HG02885 (cell line): ENCODE data around the gene ARF4.
"Not testable (repeated sequence)": the region's sequence is repeated elsewhere in the genome, so short reads cannot be mapped to it uniquely, and the experiment has no call there.

Experiments
- ATAC-seq: cut with Tn5 transposase; IDR thresholded peaks from one replicate; pipeline ENCODE4 v1.9.1; 2021; ENCODE audit warnings: mild to moderate bottlenecking; ENCODE audit not compliant: unreplicated experiment, poor library complexity

The ARF4 gene

GRCh38 chr3:57597127-57597923, at the start of gene ARF4:
Gene ARF4, minus strand, starts transcription at chr3:57597344. Its CDS starts 204 bp downstream, at chr3:57597140.
- peak; percentile 94 for ATAC-seq

- ATAC-seq: no peak
Observed at GRCh38 chr3:57646723-57647122, 49.6 kb upstream of the ARF4 start.

GRCh38 chr3:57644740-57645139, 47.6 kb upstream of the ARF4 start:
- ATAC-seq: no peak

- no peak for ATAC-seq
Observed at GRCh38 chr3:57637391-57637790, 40.2 kb upstream of the ARF4 start.

- ATAC-seq: not testable (repeated sequence)
Observed at GRCh38 chr3:57634259-57634658, 37.1 kb upstream of the ARF4 start.

- no peak for ATAC-seq
Observed at GRCh38 chr3:57627976-57628375, 30.8 kb upstream of the ARF4 start.

GRCh38 chr3:57624801-57625200, 27.7 kb upstream of the ARF4 start:
- ATAC-seq: no peak

GRCh38 chr3:57622362-57622761, 25.2 kb upstream of the ARF4 start:
- ATAC-seq: no peak

GRCh38 chr3:57617739-57618138, 20.6 kb upstream of the ARF4 start:
- no peak for ATAC-seq

- no peak for ATAC-seq
Observed at GRCh38 chr3:57616233-57616632, 19.1 kb upstream of the ARF4 start.

GRCh38 chr3:57611870-57612269, 14.7 kb upstream of the ARF4 start:
- not testable (repeated sequence) for ATAC-seq

- ATAC-seq: no peak
Observed at GRCh38 chr3:57605683-57606082, 8.5 kb upstream of the ARF4 start.

GRCh38 chr3:57604971-57605370, 7.8 kb upstream of the ARF4 start:
- no peak for ATAC-seq

- ATAC-seq: no peak
Observed at GRCh38 chr3:57600195-57600594, 3.1 kb upstream of the ARF4 start.

GRCh38 chr3:57598765-57599360, 1.7 kb upstream of the ARF4 start:
- ATAC-seq: no peak

- no peak for ATAC-seq
Observed at GRCh38 chr3:57596495-57597126, 533 bp downstream of the ARF4 start.

GRCh38 chr3:57594576-57594975, 2.6 kb downstream of the ARF4 start:
- no peak for ATAC-seq

- ATAC-seq: no peak
Observed at GRCh38 chr3:57594144-57594543, 3.0 kb downstream of the ARF4 start.

- ATAC-seq: no peak
Observed at GRCh38 chr3:57592306-57592705, 4.8 kb downstream of the ARF4 start.

GRCh38 chr3:57587905-57588304, 9.2 kb downstream of the ARF4 start:
- no peak for ATAC-seq

GRCh38 chr3:57586778-57587177, 10.4 kb downstream of the ARF4 start:
- no peak for ATAC-seq
